Measurements from ENCODE around the gene CHRNA7.

DNA sequence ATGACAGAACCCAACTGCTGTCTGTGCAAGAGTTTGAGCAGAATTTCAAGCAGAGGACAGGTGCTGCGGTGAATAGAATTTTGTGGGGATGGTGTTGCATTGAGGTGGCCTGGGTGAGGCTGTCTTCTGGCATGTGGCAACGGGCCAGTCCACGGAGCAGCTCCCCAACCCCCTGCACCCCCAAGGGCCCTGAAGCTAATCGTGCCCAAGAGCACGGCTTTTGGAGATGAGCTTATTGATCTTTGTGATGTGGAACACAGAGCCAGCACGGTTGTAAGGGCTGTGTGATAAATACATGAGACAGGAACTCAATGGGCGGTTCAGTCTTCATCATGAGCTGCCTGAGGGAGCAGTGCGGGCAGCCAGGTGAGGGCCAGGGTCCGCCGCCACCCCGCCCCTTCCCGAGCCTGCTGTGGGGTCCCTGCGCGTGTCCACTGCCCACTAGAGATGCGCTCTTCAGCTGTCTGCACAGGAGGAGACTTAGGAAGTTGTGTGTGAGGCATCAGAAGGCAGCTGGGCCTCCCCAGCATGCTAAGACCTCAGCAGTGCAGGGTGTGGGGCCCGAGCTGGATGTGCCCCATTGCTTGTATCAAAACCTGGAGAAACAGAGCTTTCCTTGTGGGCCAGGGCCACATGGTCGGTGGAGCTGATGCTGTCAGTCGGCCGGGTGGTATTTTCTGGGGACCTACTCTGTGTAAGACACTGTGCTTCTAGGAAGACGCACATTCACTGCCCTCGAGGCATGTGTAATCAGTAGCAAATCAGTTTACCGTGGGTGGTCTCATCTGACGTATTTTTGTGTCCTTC, 90.5 kb downstream of the CHRNA7 start:
- TF ChIP-seq, protein P1, sequence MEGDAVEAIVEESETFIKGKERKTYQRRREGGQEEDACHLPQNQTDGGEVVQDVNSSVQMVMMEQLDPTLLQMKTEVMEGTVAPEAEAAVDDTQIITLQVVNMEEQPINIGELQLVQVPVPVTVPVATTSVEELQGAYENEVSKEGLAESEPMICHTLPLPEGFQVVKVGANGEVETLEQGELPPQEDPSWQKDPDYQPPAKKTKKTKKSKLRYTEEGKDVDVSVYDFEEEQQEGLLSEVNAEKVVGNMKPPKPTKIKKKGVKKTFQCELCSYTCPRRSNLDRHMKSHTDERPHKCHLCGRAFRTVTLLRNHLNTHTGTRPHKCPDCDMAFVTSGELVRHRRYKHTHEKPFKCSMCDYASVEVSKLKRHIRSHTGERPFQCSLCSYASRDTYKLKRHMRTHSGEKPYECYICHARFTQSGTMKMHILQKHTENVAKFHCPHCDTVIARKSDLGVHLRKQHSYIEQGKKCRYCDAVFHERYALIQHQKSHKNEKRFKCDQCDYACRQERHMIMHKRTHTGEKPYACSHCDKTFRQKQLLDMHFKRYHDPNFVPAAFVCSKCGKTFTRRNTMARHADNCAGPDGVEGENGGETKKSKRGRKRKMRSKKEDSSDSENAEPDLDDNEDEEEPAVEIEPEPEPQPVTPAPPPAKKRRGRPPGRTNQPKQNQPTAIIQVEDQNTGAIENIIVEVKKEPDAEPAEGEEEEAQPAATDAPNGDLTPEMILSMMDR (IDR thresholded peaks at IDR 0.05): no peak
- TF ChIP-seq POLR2A (IDR thresholded peaks at IDR 0.05): no peak
